ENCODE measurements around the gene CYYR1.

Gene CYYR1

GRCh38 chr21:26544201-26544775 is 28.8 kb downstream of the CYYR1 start:
- no peak for TF ChIP-seq JUND (IDR thresholded peaks at IDR 0.05; ENCODE audit: low read depth)
- in situ Hi-C loops (cut with HindIII; ENCODE audit: low pct_unique_long_range_greater_than_20kb, low sequenced_read_pairs), result no loop called here
- no peak for DNase-seq (ENCODE audit: low read depth in 1 of 2, low spot score in 1 of 2)

- TF ChIP-seq JUND (IDR thresholded peaks at IDR 0.05; ENCODE audit: low read depth), result no peak
- no peak for DNase-seq (ENCODE audit: low read depth in 1 of 2, low spot score in 1 of 2)
- in situ Hi-C loops (cut with HindIII; ENCODE audit: low pct_unique_long_range_greater_than_20kb, low sequenced_read_pairs), result no loop called here
Measured at GRCh38 chr21:26540651-26541050, 32.4 kb downstream of the CYYR1 start.

GRCh38 chr21:26539566-26539965 is 33.5 kb downstream of the CYYR1 start:
- in situ Hi-C loops (cut with HindIII; ENCODE audit: low pct_unique_long_range_greater_than_20kb, low sequenced_read_pairs), result no loop called here
- DNase-seq (ENCODE audit: low read depth in 1 of 2, low spot score in 1 of 2), result no peak
- TF ChIP-seq JUND (IDR thresholded peaks at IDR 0.05; ENCODE audit: low read depth), result no peak

- TF ChIP-seq JUND (IDR thresholded peaks at IDR 0.05; ENCODE audit: low read depth), result no peak
- in situ Hi-C loops (cut with HindIII; ENCODE audit: low pct_unique_long_range_greater_than_20kb, low sequenced_read_pairs), result no loop called here
- no peak for DNase-seq (ENCODE audit: low read depth in 1 of 2, low spot score in 1 of 2)
Measured at GRCh38 chr21:26534517-26534916, 38.6 kb downstream of the CYYR1 start.

- no peak for TF ChIP-seq JUND (IDR thresholded peaks at IDR 0.05; ENCODE audit: low read depth)
- no peak for DNase-seq (ENCODE audit: low read depth in 1 of 2, low spot score in 1 of 2)
- in situ Hi-C loops (cut with HindIII; ENCODE audit: low pct_unique_long_range_greater_than_20kb, low sequenced_read_pairs), result no loop called here
Measured at GRCh38 chr21:26532208-26532607, 40.9 kb downstream of the CYYR1 start.

- no peak for DNase-seq (ENCODE audit: low read depth in 1 of 2, low spot score in 1 of 2)
- TF ChIP-seq JUND (IDR thresholded peaks at IDR 0.05; ENCODE audit: low read depth), result no peak
- in situ Hi-C loops (cut with HindIII; ENCODE audit: low pct_unique_long_range_greater_than_20kb, low sequenced_read_pairs), result no loop called here
Measured at GRCh38 chr21:26529526-26529925, 43.6 kb downstream of the CYYR1 start.

GRCh38 chr21:26528882-26529281 is 44.2 kb downstream of the CYYR1 start:
- in situ Hi-C loops (cut with HindIII; ENCODE audit: low pct_unique_long_range_greater_than_20kb, low sequenced_read_pairs), result no loop called here
- no peak for DNase-seq (ENCODE audit: low read depth in 1 of 2, low spot score in 1 of 2)
- no peak for TF ChIP-seq JUND (IDR thresholded peaks at IDR 0.05; ENCODE audit: low read depth)

GRCh38 chr21:26522704-26523103 is 50.4 kb downstream of the CYYR1 start:
- in situ Hi-C loops (cut with HindIII; ENCODE audit: low pct_unique_long_range_greater_than_20kb, low sequenced_read_pairs), result no loop called here
- no peak for TF ChIP-seq JUND (IDR thresholded peaks at IDR 0.05; ENCODE audit: low read depth)
- no peak for DNase-seq (ENCODE audit: low read depth in 1 of 2, low spot score in 1 of 2)

GRCh38 chr21:26519142-26519541 is 53.9 kb downstream of the CYYR1 start:
- TF ChIP-seq JUND (IDR thresholded peaks at IDR 0.05; ENCODE audit: low read depth), result no peak
- in situ Hi-C loops (cut with HindIII; ENCODE audit: low pct_unique_long_range_greater_than_20kb, low sequenced_read_pairs), result no loop called here
- DNase-seq (ENCODE audit: low read depth in 1 of 2, low spot score in 1 of 2), result no peak

GRCh38 chr21:26515257-26515656 is 57.8 kb downstream of the CYYR1 start:
- DNase-seq (ENCODE audit: low read depth in 1 of 2, low spot score in 1 of 2), result no peak
- TF ChIP-seq JUND (IDR thresholded peaks at IDR 0.05; ENCODE audit: low read depth), result no peak
- in situ Hi-C loops (cut with HindIII; ENCODE audit: low pct_unique_long_range_greater_than_20kb, low sequenced_read_pairs), result no loop called here

- peak in 1 of 2 experiments; percentile 16 for DNase-seq (ENCODE audit: low read depth in 1 of 2, low spot score in 1 of 2)
- no peak for TF ChIP-seq JUND (IDR thresholded peaks at IDR 0.05; ENCODE audit: low read depth)
- in situ Hi-C loops (cut with HindIII; ENCODE audit: low pct_unique_long_range_greater_than_20kb, low sequenced_read_pairs), result no loop called here
Measured at GRCh38 chr21:26513212-26513611, 59.9 kb downstream of the CYYR1 start.

- no peak for DNase-seq (ENCODE audit: low read depth in 1 of 2, low spot score in 1 of 2)
- in situ Hi-C loops (cut with HindIII; ENCODE audit: low pct_unique_long_range_greater_than_20kb, low sequenced_read_pairs), result no loop called here
- TF ChIP-seq JUND (IDR thresholded peaks at IDR 0.05; ENCODE audit: low read depth), result no peak
Measured at GRCh38 chr21:26512664-26513063, 60.4 kb downstream of the CYYR1 start.

GRCh38 chr21:26508903-26509302 is 64.2 kb downstream of the CYYR1 start:
- in situ Hi-C loops (cut with HindIII; ENCODE audit: low pct_unique_long_range_greater_than_20kb, low sequenced_read_pairs), result no loop called here
- no peak for DNase-seq (ENCODE audit: low read depth in 1 of 2, low spot score in 1 of 2)
- TF ChIP-seq JUND (IDR thresholded peaks at IDR 0.05; ENCODE audit: low read depth), result no peak

GRCh38 chr21:26506956-26507355 is 66.1 kb downstream of the CYYR1 start:
- no peak for DNase-seq (ENCODE audit: low read depth in 1 of 2, low spot score in 1 of 2)
- in situ Hi-C loops (cut with HindIII; ENCODE audit: low pct_unique_long_range_greater_than_20kb, low sequenced_read_pairs), result no loop called here
- TF ChIP-seq JUND (IDR thresholded peaks at IDR 0.05; ENCODE audit: low read depth), result no peak

All from T47D (cell line).